Tibial nerve (tissue), 4 donors: ENCODE results near the gene VSIR. TPM values are rescaled to one million over a fixed set of nuclear protein-coding genes. Genes with fewer than 3 reads are reported as not detected.

ENCODE experiments used
- DNase-seq, 2 donors: peaks; one replicate each; pipeline ENCODE4 v3.0.0-alpha.2; 2019; ENCODE audit warnings: low spot score in 2 of 2
- H3K27ac ChIP-seq, 4 donors: fragments of 200-600 bp; sonication (generic) in 3 of 4; one replicate each; pipeline ENCODE4 v1.5.1; 2017 to 2019; ENCODE audit warnings: mild to moderate bottlenecking in 1 of 4
- H3K27me3 ChIP-seq, 2 donors: fragments of 200-600 bp; sonication (generic) in 1 of 2; one replicate each; pipeline versions ENCODE4 v1.5.1 to v1.6.0; 2017 to 2019
- H3K36me3 ChIP-seq, 3 donors: fragments of 200-600 bp; sonication (generic); one replicate each; pipeline ENCODE4 v1.5.1; 2018 to 2019
- H3K4me1 ChIP-seq, 4 donors: fragments of 200-600 bp; sonication (generic) in 3 of 4; one replicate each; pipeline ENCODE4 v1.5.1; 2017 to 2019
- H3K4me3 ChIP-seq, 4 donors: fragments of 200-600 bp; sonication (generic) in 3 of 4; one replicate each; pipeline ENCODE4 v1.5.1; 2017 to 2019; ENCODE audit warnings: mild to moderate bottlenecking in 1 of 4, moderate library complexity in 1 of 4
- H3K9me3 ChIP-seq, 4 donors: fragments of 200-600 bp; sonication (generic) in 3 of 4; one replicate each; pipeline ENCODE4 v1.5.1; 2017 to 2019
- EP300 ChIP-seq, 2 donors: sonication (generic); formaldehyde crosslinking; IDR thresholded peaks; one replicate each; pipeline ENCODE4 v1.6.1; 2017; ENCODE audit warnings: antibody characterized with exemption in 2 of 2, mild to moderate bottlenecking in 1 of 2
- POLR2A ChIP-seq, 2 donors: fragments of 450-650 bp; IDR thresholded peaks; one replicate each; pipeline ENCODE4 v1.6.1; 2017; ENCODE audit warnings: antibody characterized with exemption in 2 of 2, mild to moderate bottlenecking in 2 of 2, moderate library complexity in 2 of 2
- WGBS, 2 donors: methylation state at CpG; one replicate each; pipeline ENCODE4 v1.1.5; 2018; 5-methylcytosine and 5-hydroxymethylcytosine counted together
- total RNA-seq, 4 donors: library from RNA; depleted of rRNA; stranded (reverse); fragments of >200 nt; gene quantifications; one replicate each; pipeline ENCODE4 v1.1.0, GENCODE V29; 2016
- TF ChIP-seq, protein P1 (sequence below), 5 experiments: fragments of 200-600 bp in 3 of 5; fragments of 450-650 bp in 2 of 5; sonication (generic) in 3 of 5; IDR thresholded peaks; one replicate each; pipeline ENCODE4 v1.5.1; 2016 to 2019; ENCODE audit warnings: antibody characterized with exemption in 5 of 5, mild to moderate bottlenecking in 3 of 5, moderate library complexity in 2 of 5

Gene VSIR
- total RNA-seq, 4 donors from 2014 or later, result 133 to 227 (median 151) TPM

GRCh38 chr10:71819441-71819861 lies 46.1 kb upstream of the VSIR start:
- WGBS, 2 donors, result 91 to 94% methylated on average over 18 of the region's 18 CpGs
- H3K4me3 ChIP-seq, result no peak overlapping the region
- peak overlapping the region in 2 of 4 donors; percentile 68 to 70 for H3K27ac ChIP-seq
- peaks cover 0 to 40% (median 13%) of the 10 kb centered on the region in 4 donors for H3K4me1 ChIP-seq
- peaks cover 0 to 100% (median 32%) of the 10 kb centered on the region in 3 donors for H3K36me3 ChIP-seq
- no peak for DNase-seq
- H3K9me3 ChIP-seq, result no peaks in the 10 kb centered on the region
- no peaks in the 10 kb centered on the region for H3K27me3 ChIP-seq
- TF ChIP-seq EP300 (IDR thresholded peaks at IDR 0.05), result no peak
- TF ChIP-seq, protein P1, sequence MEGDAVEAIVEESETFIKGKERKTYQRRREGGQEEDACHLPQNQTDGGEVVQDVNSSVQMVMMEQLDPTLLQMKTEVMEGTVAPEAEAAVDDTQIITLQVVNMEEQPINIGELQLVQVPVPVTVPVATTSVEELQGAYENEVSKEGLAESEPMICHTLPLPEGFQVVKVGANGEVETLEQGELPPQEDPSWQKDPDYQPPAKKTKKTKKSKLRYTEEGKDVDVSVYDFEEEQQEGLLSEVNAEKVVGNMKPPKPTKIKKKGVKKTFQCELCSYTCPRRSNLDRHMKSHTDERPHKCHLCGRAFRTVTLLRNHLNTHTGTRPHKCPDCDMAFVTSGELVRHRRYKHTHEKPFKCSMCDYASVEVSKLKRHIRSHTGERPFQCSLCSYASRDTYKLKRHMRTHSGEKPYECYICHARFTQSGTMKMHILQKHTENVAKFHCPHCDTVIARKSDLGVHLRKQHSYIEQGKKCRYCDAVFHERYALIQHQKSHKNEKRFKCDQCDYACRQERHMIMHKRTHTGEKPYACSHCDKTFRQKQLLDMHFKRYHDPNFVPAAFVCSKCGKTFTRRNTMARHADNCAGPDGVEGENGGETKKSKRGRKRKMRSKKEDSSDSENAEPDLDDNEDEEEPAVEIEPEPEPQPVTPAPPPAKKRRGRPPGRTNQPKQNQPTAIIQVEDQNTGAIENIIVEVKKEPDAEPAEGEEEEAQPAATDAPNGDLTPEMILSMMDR (IDR thresholded peaks at IDR 0.05), result no peak
- TF ChIP-seq POLR2A (IDR thresholded peaks at IDR 0.05), result no peak

DNA sequence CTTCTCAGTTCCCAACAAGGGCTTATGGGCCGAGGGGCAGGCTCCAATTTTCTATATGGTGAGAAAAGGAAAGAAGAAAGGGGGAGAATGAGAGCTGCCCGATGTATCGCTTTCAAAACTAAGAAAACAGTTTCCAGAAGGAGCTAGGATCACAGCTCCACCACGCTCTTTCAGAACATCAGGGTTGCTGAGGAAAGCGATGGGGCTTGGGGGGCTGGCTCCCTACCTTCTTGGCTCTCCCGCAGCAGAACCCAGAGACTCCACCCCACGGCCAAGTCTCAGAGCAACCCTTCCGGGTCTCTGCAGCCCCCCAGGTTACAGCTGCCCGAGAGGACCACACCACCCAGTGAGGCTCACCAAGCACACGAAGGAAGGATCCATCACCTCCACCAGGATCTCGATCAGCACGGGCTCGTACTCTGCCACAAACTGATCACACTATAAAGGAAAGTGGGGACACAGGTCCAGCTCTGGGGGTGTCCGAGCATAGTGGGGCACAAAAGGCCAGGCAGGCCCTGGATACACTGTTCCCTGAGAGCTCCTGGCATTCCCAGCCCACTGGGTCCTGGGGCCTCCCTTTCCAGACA lies 45.4 kb upstream of the VSIR start:
- H3K36me3 ChIP-seq, result peaks cover 0 to 97% (median 32%) of the 10 kb centered on the region in 3 donors
- H3K27me3 ChIP-seq, result no peaks in the 10 kb centered on the region
- H3K9me3 ChIP-seq, result no peaks in the 10 kb centered on the region
- TF ChIP-seq, protein P1 (IDR thresholded peaks at IDR 0.05), result no peak
- TF ChIP-seq POLR2A (IDR thresholded peaks at IDR 0.05), result no peak
- TF ChIP-seq EP300 (IDR thresholded peaks at IDR 0.05), result no peak
- WGBS, 2 donors, result 81 to 84% methylated on average over 9 to 10 of the region's 14 CpGs
- no peak for DNase-seq
- no peak overlapping the region for H3K4me3 ChIP-seq
- H3K27ac ChIP-seq, result peak overlapping the region in 3 of 4 donors; percentile 35 to 70 (median 68)
- peaks cover 0 to 40% (median 13%) of the 10 kb centered on the region in 4 donors for H3K4me1 ChIP-seq

GRCh38 chr10:71817831-71818655 lies 44.7 kb upstream of the VSIR start:
- no peaks in the 10 kb centered on the region for H3K27me3 ChIP-seq
- H3K27ac ChIP-seq, result peak overlapping the region in 3 of 4 donors; percentile 35 to 70 (median 68)
- no peaks in the 10 kb centered on the region for H3K9me3 ChIP-seq
- H3K36me3 ChIP-seq, result peaks cover 0 to 92% (median 32%) of the 10 kb centered on the region in 3 donors
- no peak overlapping the region for H3K4me3 ChIP-seq
- WGBS, 2 donors, result 37 to 60% methylated on average over 9 of the region's 9 CpGs
- DNase-seq, result peak; percentile 34 to 41
- TF ChIP-seq, protein P1 (IDR thresholded peaks at IDR 0.05), result no peak
- TF ChIP-seq EP300 (IDR thresholded peaks at IDR 0.05) (peak; percentile 83 to 87), POLR2A (IDR thresholded peaks at IDR 0.05) (no peak)
- peaks cover 0 to 36% (median 13%) of the 10 kb centered on the region in 4 donors for H3K4me1 ChIP-seq

- Histone ChIP-seq H3K27me3 (no peaks in the 10 kb centered on the region), H3K4me1 (peaks cover 0 to 38% (median 15%) of the 10 kb centered on the region in 4 donors), H3K4me3 (no peak overlapping the region), H3K36me3 (peaks cover 0 to 85% (median 28%) of the 10 kb centered on the region in 3 donors), H3K27ac (peak overlapping the region in 3 of 4 donors; percentile 35 to 70 (median 68)), H3K9me3 (no peaks in the 10 kb centered on the region)
- DNase-seq, result no peak
- TF ChIP-seq POLR2A (IDR thresholded peaks at IDR 0.05) (no peak), EP300 (IDR thresholded peaks at IDR 0.05) (no peak)
- TF ChIP-seq, protein P1 (IDR thresholded peaks at IDR 0.05), result no peak
- 56 to 60% methylated on average over 8 of the region's 8 CpGs for WGBS, 2 donors
Measured at GRCh38 chr10:71816936-71817618, 43.8 kb upstream of the VSIR start.
